HFFc6 (cell line): ENCODE measurements around the gene THAP7. TPM values are rescaled to one million over a fixed set of nuclear protein-coding genes. Genes with fewer than 3 reads are reported as not detected.
A peak's percentile ranks its signal among the peaks of the same experiment; 100 is the strongest.

ENCODE experiments used
- DNase-seq: peaks from one replicate; pipeline ENCODE4 v3.0.0-alpha.2; 2018
- H3K27ac Mint-ChIP-seq: 2 replicates; pipeline ENCODE4 v1.8.0; 2020; ENCODE audit warnings: mild to moderate bottlenecking, mixed read lengths
- H3K27me3 Mint-ChIP-seq: 2 replicates; pipeline ENCODE4 v1.8.0; 2021; ENCODE audit warnings: mild to moderate bottlenecking, moderate library complexity, mixed read lengths; ENCODE audit not compliant: insufficient read depth
- H3K36me3 Mint-ChIP-seq: 2 replicates; pipeline ENCODE4 v1.8.0; 2021; ENCODE audit warnings: low read depth, mixed read lengths
- H3K4me1 Mint-ChIP-seq: 2 replicates; pipeline ENCODE4 v1.8.0; 2020; ENCODE audit warnings: low read depth, mixed read lengths
- H3K4me3 Mint-ChIP-seq: 2 replicates; pipeline ENCODE4 v1.8.0; 2020; ENCODE audit warnings: mild to moderate bottlenecking, moderate library complexity, mixed read lengths
- H3K9me3 Mint-ChIP-seq: 2 replicates; pipeline ENCODE4 v1.8.0; 2020; ENCODE audit warnings: mild to moderate bottlenecking, mixed read lengths
- CTCF ChIP-seq: fragments of 200-600 bp; sonication (generic); IDR thresholded peaks from 2 replicates; pipeline ENCODE4 v1.5.0; 2021; ENCODE audit warnings: antibody characterized with exemption, mild to moderate bottlenecking
- microRNA-seq: library from miRNA; unstranded; fragments of <30 nt; microRNA quantifications from one replicate; pipeline ENCODE4, GENCODE V29; 2019
- total RNA-seq, 6 experiments: library from RNA; stranded (reverse); fragmentation: NEBNext Ultra II Directional; extraction: Animal tissue kit (Norgen Biotek cat#: 25700); gene quantifications; 2 replicates in 1 of 6; 3 replicates in 5 of 6; pipeline ENCODE4 v1.2.3, GENCODE V29; 2021

Gene THAP7
- total RNA-seq, 6 experiments from 2014 or later = 17.8 to 23.1 (median 21.1) TPM

- H3K4me3 Mint-ChIP-seq = no peak overlapping the region
- TF ChIP-seq CTCF = no peak
- H3K27ac Mint-ChIP-seq = no peak overlapping the region
- no peaks in the 10 kb centered on the region for H3K27me3 Mint-ChIP-seq
- H3K9me3 Mint-ChIP-seq = no peaks in the 10 kb centered on the region
- peaks cover 13% of the 10 kb centered on the region; the same call in 1 of the 2 replicates for H3K4me1 Mint-ChIP-seq
- no peak for DNase-seq
- H3K36me3 Mint-ChIP-seq = peaks cover 23% of the 10 kb centered on the region
Observed at GRCh38 chr22:20952544-20953341, 49.2 kb downstream of the THAP7 start.

DNA sequence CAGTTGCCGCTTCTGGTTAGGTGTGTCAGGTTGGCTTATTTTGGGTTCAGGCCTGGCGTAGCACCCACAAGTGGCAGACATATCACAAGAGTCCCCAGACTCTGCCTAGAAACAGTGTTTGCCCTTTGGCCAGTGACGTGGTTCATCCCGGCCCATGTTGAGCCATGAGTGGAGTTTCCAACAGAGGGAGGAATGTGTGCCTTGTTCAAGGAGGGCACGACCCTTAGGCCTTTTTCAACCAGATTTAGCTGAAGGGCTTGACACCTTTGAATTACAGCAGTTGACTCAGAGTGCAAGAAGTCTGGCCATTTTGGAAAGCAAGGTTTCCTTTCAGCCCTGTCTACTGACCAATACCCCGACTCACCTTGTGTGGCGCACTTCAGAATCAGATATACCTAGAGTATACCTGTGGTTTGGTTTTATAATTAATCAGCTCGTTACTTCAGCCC, 50.0 kb downstream of the THAP7 start:
- Mint-ChIP-seq H3K4me1 (peaks cover 12% of the 10 kb centered on the region; the same call in 1 of the 2 replicates), H3K27ac (no peak overlapping the region)

GRCh38 chr22:20951151-20951931, 50.6 kb downstream of the THAP7 start:
- no peaks in the 10 kb centered on the region for H3K27me3 Mint-ChIP-seq
- H3K36me3 Mint-ChIP-seq = peaks cover 27% of the 10 kb centered on the region
- no peak overlapping the region for H3K4me3 Mint-ChIP-seq
- no peak for DNase-seq
- H3K9me3 Mint-ChIP-seq = no peaks in the 10 kb centered on the region
- no peak for TF ChIP-seq CTCF
- H3K4me1 Mint-ChIP-seq = peaks cover 15% of the 10 kb centered on the region
- H3K27ac Mint-ChIP-seq = peak overlapping the region; percentile 49

More for the DNA sequence above, 50.0 kb downstream of the THAP7 start:
- TF ChIP-seq CTCF = no peak
- H3K9me3 Mint-ChIP-seq = no peaks in the 10 kb centered on the region
- H3K27me3 Mint-ChIP-seq = no peaks in the 10 kb centered on the region
- no peak overlapping the region for H3K4me3 Mint-ChIP-seq
- no peak for DNase-seq
- peaks cover 23% of the 10 kb centered on the region for H3K36me3 Mint-ChIP-seq

DNA sequence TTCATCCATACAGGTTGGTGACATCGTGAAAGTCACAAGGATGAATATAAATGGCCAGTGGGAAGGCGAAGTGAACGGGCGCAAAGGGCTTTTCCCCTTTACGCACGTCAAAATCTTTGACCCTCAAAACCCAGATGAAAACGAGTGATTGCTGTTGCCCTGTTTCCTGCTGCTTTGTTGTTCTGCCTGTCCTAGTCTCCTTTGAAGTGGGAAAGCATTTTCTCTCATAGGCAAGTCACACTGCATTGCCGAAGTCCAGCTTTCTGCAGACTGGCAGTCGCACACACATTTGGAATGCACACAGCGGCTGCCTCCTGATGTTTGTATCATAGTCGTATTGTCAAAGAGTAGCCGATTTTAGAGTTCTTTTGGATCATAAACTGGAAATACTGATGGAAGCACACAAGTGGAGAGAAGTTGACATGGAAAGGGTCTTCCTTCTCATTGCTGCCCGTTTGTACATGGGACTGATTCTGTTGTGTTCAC, 52.2 kb downstream of the THAP7 start:
- TF ChIP-seq CTCF = no peak
- Mint-ChIP-seq H3K36me3 (peaks cover 27% of the 10 kb centered on the region), H3K27me3 (no peaks in the 10 kb centered on the region), H3K27ac (no peak overlapping the region), H3K9me3 (no peaks in the 10 kb centered on the region), H3K4me1 (peaks cover 28% of the 10 kb centered on the region), H3K4me3 (no peak overlapping the region)
- DNase-seq = no peak

Small RNA genes lying within 50 kb of the gene (microRNA-seq; reads per million reads assigned to microRNA genes)
- not detected for gene MIR649

Other genes starting within 250 kb of the THAP7 start
- under 1 TPM in 5 of 6 experiments, not detected in 1; 0.07 to 0.19 (median 0.11) TPM for gene SERPIND1, start 228.0 kb downstream of the THAP7 start, total RNA-seq
- 10 to 100 TPM; 51.0 to 61.3 (median 57.2) TPM for gene PI4KA, start 143.3 kb downstream of the THAP7 start, total RNA-seq
- gene SNAP29, start 143.1 kb downstream of the THAP7 start, total RNA-seq = 10 to 100 TPM; 34.2 to 40.7 (median 38.0) TPM
- gene CRKL, start 84.7 kb downstream of the THAP7 start, total RNA-seq = 10 to 100 TPM; 44.0 to 51.5 (median 47.6) TPM
- under 1 TPM in 3 of 6 experiments, not detected in 3; 0.15 to 0.51 (median 0.31) TPM for gene AIFM3, start 34.9 kb downstream of the THAP7 start, total RNA-seq
- 10 to 100 TPM; 50.6 to 64.0 (median 57.2) TPM for gene LZTR1, start 19.8 kb downstream of the THAP7 start, total RNA-seq
- gene P2RX6, start 13.0 kb upstream of the THAP7 start, total RNA-seq = 1 to 10 TPM; 1.6 to 4.0 (median 1.9) TPM
- gene SLC7A4, start 30.4 kb upstream of the THAP7 start, total RNA-seq = under 1 TPM in 1 of 6 experiments, not detected in 5; 0.07 TPM
- not detected for gene LRRC74B, start 43.8 kb upstream of the THAP7 start, total RNA-seq